Activated CD8-positive, alpha-beta memory T cell treated with anti-CD3 and anti-CD28 coated beads, Interleukin-2, amount 10 ng/mL, durations not matched to agents 7 days and 5 days (primary cell): ENCODE measurements around the gene OR6M1. TPM values are rescaled to one million over a fixed set of nuclear protein-coding genes. Genes with fewer than 3 reads are reported as not detected.

ENCODE experiments used
- ATAC-seq: fragments of 150-1000 bp; cut with Tn5 transposase; one replicate; pipeline ENCODE4 v1.10.0; 2021; ENCODE audit warnings: moderate library complexity
- CTCF ChIA-PET: fragments of 350-600 bp; sonication (Branson Sonifier 250); formaldehyde crosslinking; loops from one replicate; lab custom pipeline; 2021; ENCODE audit warnings: antibody characterized with exemption; lab: Charles Lee
- DNase-seq: peaks from one replicate; pipeline ENCODE4 v3.0.0-alpha.2; 2020
- H3K27ac Mint-ChIP-seq: one replicate; pipeline ENCODE4 v1.8.0; 2021; ENCODE audit warnings: mild to moderate bottlenecking, mixed read lengths
- H3K27me3 Mint-ChIP-seq: one replicate; pipeline ENCODE4 v1.8.0; 2021; ENCODE audit warnings: mixed read lengths
- H3K36me3 Mint-ChIP-seq: one replicate; pipeline ENCODE4 v1.8.0; 2021; ENCODE audit warnings: mild to moderate bottlenecking, mixed read lengths
- H3K4me1 Mint-ChIP-seq: one replicate; pipeline ENCODE4 v1.8.0; 2021; ENCODE audit warnings: mixed read lengths
- H3K4me3 Mint-ChIP-seq: one replicate; pipeline ENCODE4 v1.8.0; 2021; ENCODE audit warnings: mild to moderate bottlenecking, moderate library complexity, mixed read lengths
- H3K9me3 Mint-ChIP-seq: one replicate; pipeline ENCODE4 v1.8.0; 2022; ENCODE audit warnings: low read depth, mixed read lengths
- total RNA-seq, 2 experiments: library from RNA; stranded (reverse); gene quantifications; one replicate each; pipeline ENCODE4 v1.2.3, GENCODE V29; 2021

The OR6M1 gene
- total RNA-seq, 2 experiments from 2014 or later = not detected

DNA sequence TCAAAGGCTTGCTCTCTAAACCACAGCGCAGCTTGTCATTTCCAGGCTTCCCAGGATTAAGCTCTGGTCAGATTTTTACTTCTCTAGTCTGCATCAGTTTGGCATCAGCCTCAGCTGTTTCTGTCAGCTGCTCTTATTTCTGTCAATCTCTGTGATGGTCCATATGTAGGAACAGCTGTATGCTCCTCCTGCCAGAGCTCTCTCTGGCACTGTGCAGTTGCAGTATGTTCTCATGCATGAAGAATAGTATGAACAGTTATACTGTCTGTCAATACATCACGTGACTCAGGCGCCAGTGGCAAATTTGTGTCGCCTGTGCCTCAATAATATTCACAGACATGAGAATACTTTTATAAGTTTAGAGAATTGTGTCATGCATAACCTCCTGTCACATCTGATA is 6.7 kb downstream of the OR6M1 start:
- no peak for ATAC-seq

GRCh38 chr11:123798513-123799252 is 7.5 kb downstream of the OR6M1 start:
- H3K36me3 Mint-ChIP-seq = no peaks in the 10 kb centered on the region
- ATAC-seq (no peak), DNase-seq (no peak)
- peaks cover 6% of the 10 kb centered on the region for H3K27me3 Mint-ChIP-seq
- no peaks in the 10 kb centered on the region for H3K4me1 Mint-ChIP-seq
- H3K4me3 Mint-ChIP-seq = no peak overlapping the region
- H3K27ac Mint-ChIP-seq = no peak overlapping the region
- H3K9me3 Mint-ChIP-seq = no peaks in the 10 kb centered on the region
- CTCF ChIA-PET = interaction anchor here (0.9 kb wide), 1 partner anchor 46 kb away, joined by 3 read pairs; no protein-coding TSS in a partner anchor

More for the DNA sequence above, 6.7 kb downstream of the OR6M1 start:
- Mint-ChIP-seq H3K9me3 (no peaks in the 10 kb centered on the region), H3K27me3 (peaks cover 6% of the 10 kb centered on the region), H3K4me3 (no peak overlapping the region), H3K27ac (no peak overlapping the region), H3K36me3 (no peaks in the 10 kb centered on the region), H3K4me1 (no peaks in the 10 kb centered on the region)
- CTCF ChIA-PET = interaction anchor here (0.9 kb wide), 1 partner anchor 47 kb away, joined by 3 read pairs; no protein-coding TSS in a partner anchor
- no peak for DNase-seq

DNA sequence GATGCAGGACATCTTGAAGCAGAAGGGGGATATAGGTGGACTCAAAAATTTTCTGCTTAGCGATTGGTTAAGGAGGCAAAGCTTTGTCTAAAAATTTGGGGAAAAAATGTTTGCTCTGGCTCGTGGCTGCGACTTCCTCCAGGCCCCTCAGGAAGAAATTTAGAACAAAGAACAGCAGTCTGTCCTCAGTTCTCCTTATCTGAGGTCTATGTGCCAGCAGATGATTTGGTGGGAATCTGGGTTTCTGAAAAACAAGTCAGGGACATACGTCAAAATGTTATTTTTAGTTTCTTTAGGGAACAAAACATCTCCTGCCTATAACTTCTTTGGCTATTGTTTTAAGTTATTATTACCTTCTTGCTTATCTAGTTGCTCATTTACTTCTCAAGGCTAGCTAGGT is 8.1 kb downstream of the OR6M1 start:
- DNase-seq (no peak), ATAC-seq (no peak)
- Mint-ChIP-seq H3K27ac (no peak overlapping the region), H3K36me3 (no peaks in the 10 kb centered on the region), H3K4me1 (no peaks in the 10 kb centered on the region), H3K9me3 (no peaks in the 10 kb centered on the region), H3K27me3 (peaks cover 6% of the 10 kb centered on the region), H3K4me3 (no peak overlapping the region)
- CTCF ChIA-PET = no interaction called here

DNA sequence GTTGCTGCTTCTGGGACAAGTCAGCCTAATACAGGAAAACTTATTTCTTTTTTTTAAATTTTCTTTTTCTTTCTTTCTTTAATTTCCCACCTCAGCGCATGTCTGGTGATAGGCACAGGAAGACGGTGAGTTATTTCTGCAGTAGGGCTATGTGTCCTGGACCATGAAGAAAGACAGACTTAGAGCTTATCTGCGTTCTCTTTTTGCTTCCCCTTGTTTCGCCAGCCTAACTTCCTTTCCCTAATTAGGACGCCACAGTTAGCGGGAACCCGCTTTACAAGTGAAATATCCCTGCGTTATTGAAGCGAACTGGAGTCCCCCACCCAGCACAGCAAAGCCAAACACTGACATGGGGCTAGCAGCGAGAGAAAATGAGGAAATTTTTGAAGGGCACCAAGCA is 8.6 kb downstream of the OR6M1 start:
- Mint-ChIP-seq H3K27ac (no peak overlapping the region), H3K4me1 (no peaks in the 10 kb centered on the region), H3K27me3 (peaks cover 6% of the 10 kb centered on the region), H3K4me3 (no peak overlapping the region), H3K9me3 (no peaks in the 10 kb centered on the region), H3K36me3 (no peaks in the 10 kb centered on the region)
- CTCF ChIA-PET = no interaction called here
- ATAC-seq = no peak
- DNase-seq = no peak

DNA sequence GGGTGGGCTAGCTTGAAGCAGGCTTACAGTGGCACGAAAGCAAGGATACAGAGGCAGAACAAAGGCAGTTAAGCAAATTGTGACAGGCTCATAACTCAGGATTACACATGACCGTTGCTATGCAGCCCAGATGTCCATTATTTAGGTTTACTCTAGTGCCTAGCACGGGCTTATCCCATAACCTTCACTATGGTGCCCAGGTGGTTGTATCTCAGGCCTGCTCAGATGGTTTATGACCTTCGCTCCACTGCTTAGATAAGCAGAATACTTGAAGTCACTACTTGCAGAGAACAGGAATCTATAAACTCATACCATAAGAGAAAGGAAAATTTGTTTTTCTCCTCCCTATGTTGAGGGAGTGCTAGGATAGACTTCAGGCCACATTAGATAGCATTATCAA is 9.0 kb downstream of the OR6M1 start:
- H3K4me1 Mint-ChIP-seq = no peaks in the 10 kb centered on the region
- ATAC-seq (no peak), DNase-seq (no peak)
- H3K4me3 Mint-ChIP-seq = no peak overlapping the region
- CTCF ChIA-PET = no interaction called here
- H3K27ac Mint-ChIP-seq = no peak overlapping the region
- H3K27me3 Mint-ChIP-seq = peaks cover 6% of the 10 kb centered on the region
- H3K36me3 Mint-ChIP-seq = no peaks in the 10 kb centered on the region
- no peaks in the 10 kb centered on the region for H3K9me3 Mint-ChIP-seq

- H3K36me3 Mint-ChIP-seq = no peaks in the 10 kb centered on the region
- CTCF ChIA-PET = no interaction called here
- no peak overlapping the region for H3K4me3 Mint-ChIP-seq
- H3K4me1 Mint-ChIP-seq = no peaks in the 10 kb centered on the region
- no peak overlapping the region for H3K27ac Mint-ChIP-seq
- ATAC-seq (no peak), DNase-seq (no peak)
- peaks cover 4% of the 10 kb centered on the region for H3K27me3 Mint-ChIP-seq
- H3K9me3 Mint-ChIP-seq = no peaks in the 10 kb centered on the region
Measured at GRCh38 chr11:123796226-123796625, 9.9 kb downstream of the OR6M1 start.

DNA sequence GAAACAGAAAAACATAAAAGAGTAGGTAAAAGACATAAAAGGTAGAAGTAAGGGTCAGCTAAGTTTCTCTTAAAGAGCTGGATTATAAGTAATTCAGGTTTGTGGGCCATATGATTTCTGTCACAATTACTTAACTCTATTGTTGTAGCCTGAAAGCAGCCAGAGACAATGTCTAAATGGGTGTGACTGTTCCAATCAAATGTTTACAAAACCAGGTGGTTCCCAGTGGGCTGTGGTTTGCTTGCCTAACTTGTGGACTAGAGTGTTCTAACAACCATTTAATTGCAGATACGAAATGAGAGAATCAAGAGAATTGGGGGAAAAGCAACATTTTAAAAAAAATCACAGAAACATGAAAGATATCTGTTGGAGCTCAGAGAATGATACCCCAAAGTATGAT is 22.6 kb downstream of the OR6M1 start:
- H3K4me3 Mint-ChIP-seq = no peak overlapping the region
- no peak for ATAC-seq
- no peak for DNase-seq
- H3K36me3 Mint-ChIP-seq = no peaks in the 10 kb centered on the region
- peaks cover 16% of the 10 kb centered on the region for H3K27me3 Mint-ChIP-seq
- H3K4me1 Mint-ChIP-seq = no peaks in the 10 kb centered on the region
- H3K9me3 Mint-ChIP-seq = no peaks in the 10 kb centered on the region
- no peak overlapping the region for H3K27ac Mint-ChIP-seq
- CTCF ChIA-PET = interaction anchor here (0.8 kb wide), 1 partner anchor 27 kb away, joined by 3 read pairs; no protein-coding TSS in a partner anchor

GRCh38 chr11:123778511-123778910 is 27.6 kb downstream of the OR6M1 start:
- H3K4me3 Mint-ChIP-seq = no peak overlapping the region
- no peak overlapping the region for H3K27ac Mint-ChIP-seq
- ATAC-seq (no peak), DNase-seq (no peak)
- H3K36me3 Mint-ChIP-seq = no peaks in the 10 kb centered on the region
- peaks cover 3% of the 10 kb centered on the region for H3K9me3 Mint-ChIP-seq
- CTCF ChIA-PET = no interaction called here
- no peaks in the 10 kb centered on the region for H3K4me1 Mint-ChIP-seq
- H3K27me3 Mint-ChIP-seq = peaks cover 9% of the 10 kb centered on the region

- CTCF ChIA-PET = interaction anchor here (0.7 kb wide), 1 partner anchor 10 kb away, joined by 3 read pairs; no protein-coding TSS in a partner anchor
- no peak overlapping the region for H3K27ac Mint-ChIP-seq
- peaks cover 9% of the 10 kb centered on the region for H3K27me3 Mint-ChIP-seq
- peaks cover 3% of the 10 kb centered on the region for H3K9me3 Mint-ChIP-seq
- no peak for ATAC-seq
- H3K4me3 Mint-ChIP-seq = no peak overlapping the region
- H3K36me3 Mint-ChIP-seq = no peaks in the 10 kb centered on the region
- H3K4me1 Mint-ChIP-seq = no peaks in the 10 kb centered on the region
- no peak for DNase-seq
Measured at GRCh38 chr11:123775715-123776549, 30.2 kb downstream of the OR6M1 start.

GRCh38 chr11:123775289-123775688 is 30.9 kb downstream of the OR6M1 start:
- Mint-ChIP-seq H3K27me3 (peaks cover 10% of the 10 kb centered on the region), H3K36me3 (no peaks in the 10 kb centered on the region), H3K27ac (no peak overlapping the region), H3K4me3 (no peak overlapping the region), H3K4me1 (no peaks in the 10 kb centered on the region), H3K9me3 (peaks cover 3% of the 10 kb centered on the region)
- no peak for DNase-seq
- ATAC-seq = no peak
- CTCF ChIA-PET = interaction anchor here (0.7 kb wide), 1 partner anchor 9 kb away, joined by 3 read pairs; no protein-coding TSS in a partner anchor

GRCh38 chr11:123773959-123774358 is 32.2 kb downstream of the OR6M1 start:
- H3K27ac Mint-ChIP-seq = no peak overlapping the region
- CTCF ChIA-PET = no interaction called here
- no peak for ATAC-seq
- H3K27me3 Mint-ChIP-seq = peaks cover 11% of the 10 kb centered on the region
- no peaks in the 10 kb centered on the region for H3K36me3 Mint-ChIP-seq
- DNase-seq = no peak
- H3K4me3 Mint-ChIP-seq = no peak overlapping the region
- H3K9me3 Mint-ChIP-seq = peaks cover 3% of the 10 kb centered on the region
- no peaks in the 10 kb centered on the region for H3K4me1 Mint-ChIP-seq

DNA sequence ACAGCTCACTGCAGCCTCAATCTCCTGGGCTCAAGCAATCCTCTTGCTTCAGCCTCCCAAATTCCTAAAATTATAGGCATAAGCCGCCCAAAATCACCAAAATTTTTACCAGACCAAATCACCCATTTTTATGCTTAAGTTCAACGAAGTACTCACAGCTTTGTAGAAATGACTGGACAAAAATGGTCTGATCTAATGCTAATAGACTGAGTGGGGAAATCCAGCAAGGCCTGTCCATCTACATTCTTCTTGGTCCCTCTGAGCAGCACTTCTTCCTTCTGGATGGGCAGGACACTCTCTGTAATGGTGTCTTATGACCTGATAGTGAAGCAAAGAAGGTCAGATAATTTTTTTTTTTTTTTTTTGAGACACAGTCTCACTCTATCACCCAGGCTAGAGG is 33.1 kb downstream of the OR6M1 start:
- CTCF ChIA-PET = no interaction called here
- Mint-ChIP-seq H3K27ac (no peak overlapping the region), H3K9me3 (peaks cover 3% of the 10 kb centered on the region), H3K4me3 (no peak overlapping the region), H3K27me3 (peaks cover 12% of the 10 kb centered on the region), H3K36me3 (no peaks in the 10 kb centered on the region), H3K4me1 (no peaks in the 10 kb centered on the region)
- ATAC-seq (no peak), DNase-seq (no peak)

DNA sequence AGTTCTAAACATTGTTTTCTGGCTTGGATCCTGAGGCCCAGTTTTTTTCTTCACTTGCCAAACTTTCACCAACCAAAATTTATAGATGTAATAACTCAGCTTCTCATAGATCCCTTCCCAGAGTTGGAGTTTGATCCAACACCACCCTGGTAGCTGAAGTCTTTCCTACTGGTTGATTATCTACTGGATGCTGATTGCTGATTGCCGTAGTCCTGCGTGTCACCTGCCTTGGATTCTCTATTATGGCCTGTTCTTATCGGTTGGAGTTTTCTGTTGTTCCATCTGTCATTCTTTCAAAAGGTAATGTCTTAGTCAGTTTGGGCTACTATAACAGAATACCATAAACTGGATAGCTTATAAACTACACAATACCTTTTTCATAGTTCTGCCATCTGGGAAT is 34.5 kb downstream of the OR6M1 start:
- DNase-seq (no peak), ATAC-seq (no peak)
- CTCF ChIA-PET = no interaction called here
- peaks cover 18% of the 10 kb centered on the region for H3K27me3 Mint-ChIP-seq
- H3K4me3 Mint-ChIP-seq = no peak overlapping the region
- no peak overlapping the region for H3K27ac Mint-ChIP-seq
- H3K36me3 Mint-ChIP-seq = no peaks in the 10 kb centered on the region
- H3K9me3 Mint-ChIP-seq = peaks cover 3% of the 10 kb centered on the region
- H3K4me1 Mint-ChIP-seq = no peaks in the 10 kb centered on the region

GRCh38 chr11:123770712-123771111 is 35.4 kb downstream of the OR6M1 start:
- H3K4me3 Mint-ChIP-seq = no peak overlapping the region
- peaks cover 14% of the 10 kb centered on the region for H3K27me3 Mint-ChIP-seq
- ATAC-seq = no peak
- H3K9me3 Mint-ChIP-seq = peaks cover 3% of the 10 kb centered on the region
- H3K36me3 Mint-ChIP-seq = no peaks in the 10 kb centered on the region
- DNase-seq = no peak
- H3K27ac Mint-ChIP-seq = no peak overlapping the region
- CTCF ChIA-PET = no interaction called here
- no peaks in the 10 kb centered on the region for H3K4me1 Mint-ChIP-seq
